CD4-positive, alpha-beta T cell treated with Interleukin-12 subunit alpha and Interleukin-12 subunit beta, for 1 hour (primary cell): ENCODE results near the gene ACTRT1.

ENCODE experiments used
- DNase-seq: peaks from one replicate; pipeline ENCODE4 v3.0.0-alpha.2; 2020

ACTRT1 gene

GRCh38 chrX:128052303-128052702 lies at the start of gene ACTRT1:
Gene ACTRT1 (minus strand): TSS chrX:128052403. CDS start chrX:128052206, 197 bp downstream.
- DNase-seq = no peak

- DNase-seq = no peak
Observed at GRCh38 chrX:128078545-128078944, 26.3 kb upstream of the ACTRT1 start.

- DNase-seq = no peak
Observed at GRCh38 chrX:128057421-128057820, 5.2 kb upstream of the ACTRT1 start.

DNA sequence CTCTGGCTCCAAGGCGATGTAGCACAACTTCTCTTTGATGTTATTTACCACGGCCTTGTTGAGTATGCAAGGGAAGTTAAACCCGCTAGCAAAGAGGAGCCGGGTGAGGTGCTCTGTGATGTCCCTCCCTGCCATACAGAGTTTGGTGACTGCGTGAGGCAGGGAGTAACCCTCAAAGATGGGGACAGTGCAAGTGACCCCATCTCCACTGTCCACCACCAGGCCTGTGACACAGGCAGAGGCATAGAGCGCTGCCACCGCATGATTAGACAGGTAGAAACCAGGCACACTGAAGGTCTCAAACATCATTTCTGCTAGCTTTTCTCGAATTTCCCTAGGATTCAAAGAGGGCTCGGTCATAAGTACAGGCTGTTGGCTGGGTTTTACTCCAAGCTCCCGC lies 677 bp downstream of the ACTRT1 start:
- DNase-seq = no peak

DNA sequence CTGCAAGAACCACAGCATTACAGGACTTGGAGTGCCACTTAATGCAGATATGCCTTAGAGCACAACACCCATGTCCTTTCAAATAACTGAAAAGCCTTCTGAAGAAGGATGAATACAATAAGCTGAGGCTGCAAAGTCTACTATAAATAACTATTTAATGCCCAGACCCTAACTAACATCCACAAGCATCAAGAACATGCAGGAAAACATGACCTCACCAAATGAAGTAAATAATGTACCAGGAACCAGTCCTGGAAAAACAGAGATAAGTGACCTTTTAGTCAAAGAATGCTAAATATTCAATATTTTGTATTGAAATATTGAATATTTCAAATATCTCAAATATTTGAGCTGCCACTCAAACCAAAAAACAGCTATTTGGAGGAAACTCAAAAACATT lies 16.9 kb downstream of the ACTRT1 start:
- no peak for DNase-seq

- DNase-seq = no peak
Observed at GRCh38 chrX:128021566-128021965, 30.6 kb downstream of the ACTRT1 start.

- DNase-seq = no peak
Observed at GRCh38 chrX:128020701-128021100, 31.5 kb downstream of the ACTRT1 start.

DNA sequence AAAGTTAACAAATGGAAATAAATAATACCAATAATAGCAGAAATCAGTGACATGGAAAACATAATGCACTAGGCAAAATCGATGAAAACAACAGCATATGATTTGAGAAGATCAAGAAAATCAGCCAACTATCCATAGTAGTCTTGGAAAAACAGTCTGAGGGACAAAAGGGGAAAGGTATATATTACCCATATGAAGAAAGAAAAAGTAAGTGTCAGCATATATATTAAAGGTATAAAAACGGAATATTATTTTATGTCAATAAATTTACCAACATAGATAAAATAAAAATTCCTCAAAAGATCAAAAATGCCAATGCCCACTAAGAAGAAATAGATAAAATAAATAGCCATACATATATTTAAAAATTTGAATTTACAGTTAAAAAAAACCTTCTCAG lies 33.0 kb downstream of the ACTRT1 start:
- no peak for DNase-seq

GRCh38 chrX:128012015-128012414 lies 40.2 kb downstream of the ACTRT1 start:
- no peak for DNase-seq

GRCh38 chrX:128007882-128008281 lies 44.3 kb downstream of the ACTRT1 start:
- no peak for DNase-seq
